ENCODE results near the gene C17orf113.
"Not testable (repeated sequence)": the region's sequence is repeated elsewhere in the genome, so short reads cannot be mapped to it uniquely, and the experiment has no call there.

Gene C17orf113

GRCh38 chr17:42041619-42042018 is 8.8 kb downstream of the C17orf113 start:
- DNase-seq = no peak

- DNase-seq = no peak
Observed at GRCh38 chr17:42040818-42041217, 9.6 kb downstream of the C17orf113 start.

GRCh38 chr17:42039794-42040763 is 10.3 kb downstream of the C17orf113 start:
- no peak for DNase-seq

GRCh38 chr17:42038221-42038973 is 12.0 kb downstream of the C17orf113 start:
- DNase-seq = no peak

GRCh38 chr17:42034059-42034458 is 16.3 kb downstream of the C17orf113 start:
- DNase-seq = no peak

GRCh38 chr17:42031584-42031983 is 18.8 kb downstream of the C17orf113 start:
- no peak for DNase-seq

- DNase-seq = no peak
Observed at GRCh38 chr17:42028791-42029127, 21.6 kb downstream of the C17orf113 start.

- no peak for DNase-seq
Observed at GRCh38 chr17:42027961-42028790, 22.2 kb downstream of the C17orf113 start.

GRCh38 chr17:42027590-42027889 is 22.9 kb downstream of the C17orf113 start:
- DNase-seq = no peak

GRCh38 chr17:42026857-42027589 is 23.4 kb downstream of the C17orf113 start:
- DNase-seq = no peak

- no peak for DNase-seq
Observed at GRCh38 chr17:42025936-42026335, 24.5 kb downstream of the C17orf113 start.

- no peak for DNase-seq
Observed at GRCh38 chr17:42025191-42025579, 25.2 kb downstream of the C17orf113 start.

GRCh38 chr17:42023524-42024349 is 26.7 kb downstream of the C17orf113 start:
- DNase-seq = peak in 1 of 2 donors; percentile 59

GRCh38 chr17:42020845-42021244 is 29.6 kb downstream of the C17orf113 start:
- not testable (repeated sequence) for DNase-seq

GRCh38 chr17:42019509-42020404 is 30.6 kb downstream of the C17orf113 start, which contains the start of gene NKIRAS2:
TSS of gene NKIRAS2 (plus strand) at chr17:42020090. CDS start at chr17:42021578, 1,488 bp downstream.
- DNase-seq = peak; percentile 93 to 94

- no peak for DNase-seq
Observed at GRCh38 chr17:42018988-42019387, 31.4 kb downstream of the C17orf113 start.

GRCh38 chr17:42018339-42018738 is 32.1 kb downstream of the C17orf113 start:
- no peak for DNase-seq

- no peak for DNase-seq
Observed at GRCh38 chr17:42017866-42018200, 32.6 kb downstream of the C17orf113 start.

- DNase-seq = peak; percentile 92 to 93
Observed at GRCh38 chr17:42016941-42017865, 33.2 kb downstream of the C17orf113 start, which contains the start of gene DNAJC7. TSS of gene DNAJC7 (minus strand) at chr17:42017439. CDS start at chr17:42017416, 23 bp downstream.

All from CD4-positive, alpha-beta T cell treated with Interleukin-4 for 1 hour (primary cell).